Esophagus mucosa (tissue), 1 donor: ENCODE results near the gene CHDH. TPM values are rescaled to one million over a fixed set of nuclear protein-coding genes. Genes with fewer than 3 reads are reported as not detected.

Experiments used
- ATAC-seq: fragments of 200-7000 bp; cut with Tn5 transposase; one replicate; pipeline ENCODE4 v1.9.1; 2020
- total RNA-seq: library from RNA; stranded (reverse); gene quantifications from one replicate; pipeline ENCODE4 v1.2.4, GENCODE V29; 2023
- donor health status: DM: yes; HTN: yes; CAD: no.

Gene CHDH
- total RNA-seq, 1 donor from 2014 or later: 1.6 TPM

DNA sequence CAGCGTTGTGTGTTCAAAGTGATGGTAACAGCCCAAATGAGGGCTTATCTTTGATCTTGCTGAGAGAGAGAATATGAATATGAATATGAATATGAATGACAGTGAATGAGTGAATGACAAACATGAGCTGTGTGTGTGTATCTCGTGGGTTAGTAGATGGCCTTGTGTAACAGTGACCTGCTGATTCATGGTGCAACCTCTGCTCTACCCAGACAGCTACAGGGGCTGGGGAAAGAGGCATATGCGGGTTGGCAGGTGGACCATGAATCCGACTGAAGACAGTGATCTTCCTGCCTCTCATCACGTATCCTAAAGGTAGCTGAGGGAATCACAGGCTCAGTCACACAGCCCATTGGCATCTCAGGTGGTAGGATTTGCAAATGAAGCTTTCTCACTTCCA is 58.2 kb downstream of the CHDH start:
- ATAC-seq: no peak

DNA sequence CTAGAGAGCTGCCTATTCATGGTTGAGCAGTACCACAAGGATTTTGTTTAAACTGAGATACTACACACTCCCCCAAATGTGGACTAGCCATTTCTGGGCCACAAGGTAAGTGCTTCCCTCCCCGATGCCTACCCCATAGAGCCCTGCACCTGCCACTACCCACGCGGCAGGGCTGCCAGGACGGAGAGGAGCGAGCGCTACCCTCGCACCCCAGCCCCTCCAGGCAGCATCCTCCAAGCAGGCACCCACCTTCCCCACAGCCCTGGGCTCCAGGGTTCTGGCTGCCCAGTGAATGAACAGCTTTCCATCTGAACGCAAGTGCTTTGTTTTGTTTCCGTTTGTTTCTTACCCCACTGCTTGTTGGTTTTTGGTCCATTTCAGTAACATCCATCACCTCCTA is 59.2 kb downstream of the CHDH start:
- ATAC-seq: no peak

DNA sequence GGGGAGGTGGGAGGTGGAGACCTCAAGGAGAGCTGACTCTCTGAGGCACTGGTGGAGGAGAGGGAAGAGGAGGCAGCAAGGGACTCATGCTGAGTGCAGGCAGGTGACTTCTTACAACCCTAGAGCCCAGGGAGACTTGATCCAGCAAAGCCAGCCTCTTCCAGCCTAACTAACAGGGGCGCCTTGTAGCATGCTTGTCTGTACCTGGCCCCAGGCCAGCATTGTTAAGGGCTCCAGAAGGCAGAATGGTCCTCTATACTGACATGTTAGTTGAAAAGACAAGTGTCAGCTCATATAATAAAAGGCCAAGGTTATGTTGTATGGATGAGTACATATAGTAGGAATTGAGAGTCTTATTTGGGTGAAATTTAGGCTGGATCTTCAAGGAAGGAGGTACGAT is 65.4 kb downstream of the CHDH start:
- no peak for ATAC-seq

DNA sequence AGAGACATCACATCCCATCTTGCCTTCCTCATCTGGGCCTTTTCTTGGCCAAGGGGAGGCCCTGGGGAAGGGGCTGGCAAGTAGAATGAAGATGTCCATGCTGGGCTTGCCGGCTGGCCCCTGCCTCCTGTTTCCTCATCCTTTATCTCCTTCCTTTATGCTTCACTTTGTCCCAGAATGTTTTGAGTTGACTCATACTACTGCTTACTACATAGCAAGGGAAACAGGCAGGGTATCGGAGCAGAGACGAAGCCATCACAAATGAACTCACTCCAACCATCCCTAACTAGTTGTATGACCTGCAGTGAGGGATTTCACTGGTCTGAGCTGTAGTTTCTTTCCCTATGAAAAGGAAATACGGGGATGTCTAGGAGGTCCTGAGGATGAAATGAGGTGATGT is 66.0 kb downstream of the CHDH start:
- ATAC-seq: no peak

DNA sequence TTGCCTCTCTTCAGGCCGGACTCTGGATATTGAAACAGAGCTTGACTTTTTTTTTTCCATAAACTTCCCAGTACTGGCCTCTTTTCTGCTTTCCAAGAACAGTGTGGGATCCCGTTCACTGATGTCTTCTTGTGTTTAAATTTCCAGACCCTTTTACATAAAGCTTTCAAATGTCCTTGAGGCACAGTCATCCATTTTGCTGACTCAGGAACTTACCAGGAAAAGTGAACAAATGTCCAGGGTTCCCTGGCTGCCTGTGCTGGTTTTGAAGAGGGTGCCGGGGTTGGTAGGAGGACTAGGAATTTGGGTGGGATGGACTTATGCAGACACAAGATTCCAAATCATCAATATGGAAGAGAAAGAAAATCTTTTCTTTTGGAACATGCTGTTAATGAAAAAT is 68.1 kb downstream of the CHDH start:
- no peak for ATAC-seq

DNA sequence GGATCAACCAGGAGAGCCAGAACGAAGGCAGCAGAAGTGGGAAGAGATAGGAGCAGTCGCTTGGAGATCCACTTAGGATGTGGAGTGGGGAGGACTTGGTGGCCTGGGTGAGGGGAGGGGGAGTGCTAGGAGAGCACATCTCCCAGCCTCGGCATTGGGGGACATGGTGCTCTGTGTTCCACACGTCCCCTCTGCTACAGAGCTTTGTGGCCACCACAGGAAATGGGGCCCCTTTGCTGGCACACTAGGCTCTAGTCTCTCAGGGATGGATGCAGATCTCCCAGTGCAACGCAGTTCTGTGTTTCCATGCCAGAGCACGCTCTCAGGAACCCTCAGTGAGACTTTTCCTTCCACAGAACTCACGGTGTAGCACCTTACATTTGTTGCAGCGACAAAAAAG is 68.8 kb downstream of the CHDH start:
- ATAC-seq: no peak

DNA sequence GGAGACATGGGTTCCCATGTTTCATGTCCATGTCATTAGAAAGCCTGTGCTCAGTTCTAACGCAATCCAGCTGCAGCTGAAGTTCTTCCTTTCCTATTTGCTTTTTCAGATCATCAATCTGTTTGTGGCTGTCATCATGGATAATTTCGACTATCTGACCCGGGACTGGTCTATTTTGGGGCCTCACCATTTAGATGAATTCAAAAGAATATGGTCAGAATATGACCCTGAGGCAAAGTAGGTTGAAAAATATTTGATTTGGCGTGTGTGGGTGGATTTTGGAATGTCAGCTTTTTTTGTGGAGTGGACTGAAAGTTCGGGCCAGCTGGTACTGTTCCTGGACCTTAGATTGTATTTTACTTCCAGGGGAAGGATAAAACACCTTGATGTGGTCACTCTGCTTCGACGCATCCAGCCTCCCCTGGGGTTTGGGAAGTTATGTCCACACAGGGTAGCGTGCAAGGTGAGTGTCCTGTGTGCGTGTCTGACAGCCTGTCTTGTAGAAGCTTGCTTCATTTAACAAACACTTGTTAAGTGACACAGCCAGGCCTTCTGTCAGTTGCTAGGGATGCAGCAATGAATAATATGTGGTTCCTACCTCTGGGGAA is 69.6 kb downstream of the CHDH start:
- ATAC-seq: no peak

DNA sequence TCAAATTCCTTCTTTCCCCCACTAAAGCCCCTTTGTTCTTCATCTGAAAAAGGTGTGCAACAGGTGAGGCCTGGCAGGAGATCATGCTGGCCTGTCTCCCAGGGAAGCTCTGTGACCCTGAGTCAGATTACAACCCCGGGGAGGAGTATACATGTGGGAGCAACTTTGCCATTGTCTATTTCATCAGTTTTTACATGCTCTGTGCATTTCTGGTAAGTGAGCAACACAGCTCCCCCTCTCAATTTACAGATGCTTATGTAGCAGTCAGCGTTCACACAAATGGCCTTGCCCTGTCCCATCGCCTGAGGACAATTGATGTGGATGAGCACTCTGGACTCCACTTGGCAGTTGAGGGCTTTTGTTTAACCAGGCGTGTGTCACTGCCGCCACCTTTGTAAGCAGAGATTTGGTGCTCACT is 70.4 kb downstream of the CHDH start:
- ATAC-seq: peak; percentile 68

DNA sequence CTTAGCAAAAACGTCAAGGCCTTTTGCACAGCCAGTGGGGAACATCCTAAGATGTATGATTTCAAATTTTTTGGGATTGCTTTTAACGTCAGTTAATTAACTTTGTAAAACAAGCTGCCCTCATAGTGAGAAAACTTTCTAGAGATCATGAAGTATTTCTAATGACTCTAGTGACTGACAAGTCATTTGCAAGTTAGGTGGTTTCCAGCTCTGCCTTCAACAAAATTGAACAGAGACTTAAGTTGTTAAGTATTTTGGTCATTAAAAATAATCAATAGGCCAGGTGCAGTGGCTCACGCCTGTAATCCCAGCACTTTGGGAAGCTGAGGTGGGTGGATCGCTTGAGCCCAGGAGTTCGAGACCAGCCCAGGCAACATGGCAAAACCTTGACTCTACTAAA is 71.2 kb downstream of the CHDH start:
- no peak for ATAC-seq

DNA sequence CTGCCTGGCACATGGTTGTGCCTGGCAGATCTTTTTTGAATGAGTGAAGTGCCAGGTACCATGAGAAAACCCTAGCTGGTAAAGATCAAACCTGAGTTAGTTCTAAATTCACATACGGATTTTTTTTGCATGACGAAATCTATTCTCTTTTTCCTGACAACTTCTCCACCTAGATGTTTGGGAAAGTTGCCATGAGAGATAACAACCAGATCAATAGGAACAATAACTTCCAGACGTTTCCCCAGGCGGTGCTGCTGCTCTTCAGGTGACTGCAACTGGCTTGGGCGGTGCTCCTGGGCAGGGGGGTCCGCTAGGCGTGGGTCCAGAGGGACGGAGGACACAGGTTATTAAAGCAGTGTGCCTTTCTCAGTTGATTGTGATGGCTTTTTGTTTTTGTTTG is 71.8 kb downstream of the CHDH start:
- no peak for ATAC-seq

DNA sequence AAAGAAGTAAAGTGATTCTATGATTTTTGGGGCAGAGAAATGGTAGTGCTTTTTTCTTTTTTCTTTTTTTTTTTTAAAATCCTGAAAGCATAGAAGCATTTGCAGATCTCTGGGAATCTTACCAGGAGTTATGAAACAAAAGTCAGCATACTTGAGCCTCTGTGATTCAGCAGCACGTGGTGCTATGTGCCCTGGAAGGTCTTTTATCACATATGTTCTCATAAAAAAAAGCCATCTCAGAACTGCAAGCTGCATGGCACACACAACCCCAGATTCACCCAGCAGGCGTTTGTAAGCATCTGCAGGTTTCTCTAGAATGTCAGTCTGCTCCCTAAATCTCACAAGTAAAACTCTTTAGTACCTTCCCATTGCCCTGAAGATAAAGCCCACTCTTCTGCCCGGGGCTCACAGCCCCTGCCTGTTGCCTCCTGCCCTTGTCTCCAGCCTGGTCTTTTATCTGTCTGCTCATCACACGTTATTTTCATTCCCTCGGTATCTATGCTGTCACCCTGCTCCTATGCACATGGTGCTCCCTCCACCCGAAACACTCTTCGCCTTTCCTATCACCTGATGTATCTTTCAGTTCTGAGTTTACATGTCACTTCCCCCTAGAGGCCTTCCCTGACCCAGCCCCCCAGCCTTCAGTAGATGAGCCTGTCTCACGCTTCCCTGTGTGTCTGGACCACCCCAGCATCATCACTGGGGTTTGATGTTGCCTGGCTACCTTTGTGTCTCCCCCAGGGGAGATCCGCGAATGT is 72.4 kb downstream of the CHDH start:
- no peak for ATAC-seq

DNA sequence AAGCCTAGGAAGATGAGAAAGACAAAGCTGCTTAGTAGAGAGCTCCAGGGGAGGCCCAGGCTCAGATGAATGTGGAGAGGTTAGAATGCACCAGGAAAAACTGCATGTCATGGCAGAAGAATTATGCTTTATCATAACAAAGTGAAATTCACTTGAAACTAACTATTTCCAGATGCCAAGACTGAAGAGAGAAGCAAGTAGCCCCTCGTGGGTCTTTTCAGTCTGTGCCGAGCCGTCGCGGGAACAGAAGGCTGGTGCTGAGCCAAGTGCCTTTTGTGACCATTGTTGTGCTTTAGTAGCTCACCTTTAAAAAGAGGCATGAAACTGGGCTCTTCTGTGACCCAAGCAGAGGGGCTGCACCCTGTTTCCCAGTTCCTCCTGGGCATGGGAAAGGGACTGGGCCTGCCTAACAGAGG is 73.2 kb downstream of the CHDH start:
- ATAC-seq: no peak

DNA sequence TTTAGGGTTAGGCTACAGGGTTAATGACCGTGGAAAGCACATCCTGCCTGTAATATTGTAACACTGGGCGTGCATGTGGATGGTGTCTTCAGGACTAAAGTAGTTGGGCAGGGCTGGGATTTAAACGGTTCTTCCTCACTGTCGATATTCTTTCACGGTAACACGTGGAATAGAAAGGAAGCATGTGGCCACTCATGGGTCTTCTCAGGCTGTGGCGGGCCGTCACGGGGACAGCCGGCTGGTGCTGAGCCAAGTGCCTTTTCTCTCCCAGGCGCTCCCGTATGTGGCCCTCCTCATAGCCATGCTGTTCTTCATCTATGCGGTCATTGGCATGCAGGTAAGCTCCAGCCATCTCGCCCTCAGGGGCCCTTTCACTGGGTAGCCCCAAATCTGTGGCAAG is 73.7 kb downstream of the CHDH start:
- ATAC-seq: no peak

DNA sequence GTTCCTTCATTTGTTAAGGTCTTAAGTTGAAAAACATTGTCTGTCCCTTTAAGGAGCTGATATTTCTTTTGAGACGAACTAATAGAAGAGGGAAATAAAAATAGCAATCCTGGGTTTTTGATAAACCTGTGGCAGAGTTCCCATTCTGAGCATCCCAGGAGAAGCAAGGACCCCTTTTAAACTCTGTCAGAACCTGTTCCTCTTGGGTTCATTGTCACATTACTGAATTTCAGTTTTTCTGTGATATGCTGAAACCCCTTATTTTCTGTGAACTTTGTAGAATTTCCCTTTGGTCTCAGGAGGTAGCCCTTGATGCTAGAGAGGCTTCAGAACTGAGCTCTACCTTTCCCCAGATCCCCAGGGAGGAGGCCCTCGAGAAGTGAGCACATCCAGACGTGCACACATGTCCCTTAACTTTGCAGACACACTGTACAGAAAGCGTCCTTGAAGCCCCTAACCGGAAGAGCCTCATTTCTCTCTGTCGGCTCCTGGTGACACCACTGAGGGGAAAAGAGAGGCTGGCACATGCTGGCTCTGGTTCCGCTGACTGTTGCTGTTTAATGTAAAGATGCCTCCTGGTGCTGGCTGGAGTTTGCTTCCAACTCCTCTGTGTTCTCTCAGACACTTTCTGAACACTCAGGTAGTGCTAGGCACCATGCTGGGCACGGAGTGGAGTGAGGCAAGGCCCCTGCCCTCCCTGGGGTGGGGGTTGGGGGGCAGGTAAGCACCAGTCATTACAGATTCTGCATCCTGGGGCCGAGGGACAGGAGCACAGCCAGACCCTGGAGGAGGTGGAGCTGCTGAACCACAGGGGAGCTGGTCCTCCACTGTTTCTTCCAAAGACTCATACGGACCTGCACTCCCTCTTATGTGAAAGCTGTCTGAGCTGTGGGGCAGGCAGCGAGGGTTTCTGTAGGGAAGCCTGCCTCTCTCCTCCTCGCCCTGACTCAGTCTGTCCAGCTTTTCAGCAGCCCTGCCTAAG is 77.5 kb downstream of the CHDH start:
- ATAC-seq: no peak

DNA sequence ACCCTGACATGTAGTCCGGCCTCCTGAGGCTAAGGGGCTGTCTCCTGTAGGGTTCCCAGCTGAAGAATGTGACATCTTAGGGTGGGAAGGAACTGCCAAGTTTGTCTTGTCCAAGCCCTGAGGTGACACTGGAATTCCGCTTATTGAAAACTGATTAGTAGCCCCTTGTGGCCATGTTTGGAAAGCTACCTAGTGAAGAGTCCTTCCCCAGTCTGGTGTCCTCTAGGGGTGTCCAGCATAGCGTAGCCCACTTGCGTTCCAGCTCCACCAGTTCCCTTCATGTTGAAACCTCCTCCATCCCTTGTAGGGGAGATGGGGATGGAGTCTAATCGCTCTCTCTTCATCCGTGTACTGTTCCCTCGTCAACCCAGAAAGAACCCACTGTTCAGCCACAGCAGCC is 79.5 kb downstream of the CHDH start:
- no peak for ATAC-seq

DNA sequence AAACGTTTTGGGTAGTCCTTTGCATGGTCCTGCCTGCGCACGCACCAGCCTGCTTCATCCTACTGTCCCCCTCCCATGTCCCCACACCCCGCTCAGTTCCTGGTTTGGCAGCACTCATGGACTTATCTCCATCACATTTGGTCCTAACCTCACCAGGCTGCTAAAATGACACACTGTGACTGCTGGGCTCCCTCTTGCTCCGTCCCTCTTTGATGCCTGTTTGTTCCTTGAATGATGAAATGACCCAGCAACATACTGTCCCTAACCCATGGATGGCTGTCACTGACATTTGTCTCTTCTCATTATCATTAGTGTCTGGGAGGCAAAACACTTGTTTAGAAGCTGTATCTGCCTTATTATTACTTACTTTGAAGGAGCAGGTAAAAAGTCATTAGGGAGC is 80.5 kb downstream of the CHDH start:
- ATAC-seq: no peak

DNA sequence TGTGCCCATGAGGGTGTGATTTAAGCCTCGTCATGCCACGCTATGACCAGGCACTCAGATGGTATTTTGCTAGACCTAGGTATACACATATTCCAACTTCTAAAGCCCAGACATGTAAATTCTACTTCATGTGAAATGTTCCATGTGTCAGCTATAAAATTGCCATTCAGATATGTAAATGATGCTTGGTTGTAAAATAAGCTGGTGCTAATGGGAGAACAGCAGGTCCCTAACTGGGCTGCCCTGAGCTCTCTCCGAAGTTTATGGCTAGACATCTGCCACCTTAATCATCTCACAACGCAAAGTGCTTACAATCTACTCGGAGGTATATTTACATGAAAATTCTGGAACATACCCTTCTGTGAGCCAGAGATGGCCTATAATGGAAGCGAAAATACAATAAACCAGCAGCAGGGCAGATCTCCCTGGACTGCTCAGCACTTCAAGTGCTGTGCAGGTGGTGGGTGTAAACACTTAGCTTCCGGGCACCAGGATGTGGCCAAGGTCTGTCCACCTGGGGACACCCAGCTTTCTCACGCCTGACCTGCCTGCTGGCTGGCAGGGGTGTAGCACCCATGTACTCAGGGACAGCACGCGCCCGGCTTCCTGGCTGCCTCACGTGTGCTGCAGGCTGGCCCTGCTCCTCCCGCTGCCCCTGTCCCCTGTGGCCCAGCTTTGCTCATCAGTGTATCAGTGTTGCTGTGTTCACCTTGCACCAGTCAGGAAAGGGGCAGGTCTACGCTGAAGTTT is 82.0 kb downstream of the CHDH start:
- ATAC-seq: no peak

DNA sequence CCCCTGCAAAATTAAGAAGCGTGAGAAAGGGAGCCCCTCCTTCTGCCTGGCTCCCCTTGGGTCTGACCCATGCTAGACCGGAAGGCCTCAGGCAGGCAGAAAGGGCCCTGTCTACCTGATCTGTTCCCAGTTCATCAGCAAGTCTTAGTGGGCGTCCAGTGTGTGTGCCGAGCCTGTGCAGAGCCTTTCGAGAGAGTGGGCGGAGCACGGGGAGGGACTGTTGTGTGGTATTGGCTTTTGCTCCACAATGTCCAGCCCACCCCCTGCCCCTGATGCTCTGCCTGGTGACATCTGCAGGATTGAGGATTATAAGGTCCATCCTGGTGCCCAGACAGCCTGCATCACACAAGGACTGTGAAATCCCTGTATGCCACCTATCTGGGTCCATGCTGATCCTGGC is 82.9 kb downstream of the CHDH start:
- no peak for ATAC-seq
